GM18498 (cell line): ENCODE results near the gene FOXB2.
"Not testable (repeated sequence)": the region's sequence is repeated elsewhere in the genome, so short reads cannot be mapped to it uniquely, and the experiment has no call there.

Experiments
- ATAC-seq: cut with Tn5 transposase; IDR thresholded peaks from one replicate; pipeline ENCODE4 v1.9.1; 2021; ENCODE audit warnings: mild to moderate bottlenecking, moderate library complexity; ENCODE audit not compliant: unreplicated experiment

FOXB2 gene

GRCh38 chr9:77019236-77019925 lies at the start of gene FOXB2:
FOXB2 (plus strand) TSS chr9:77019655; CDS start chr9:77019655, 0 bp downstream.
- no peak for ATAC-seq

GRCh38 chr9:76969716-76970115 lies 49.7 kb upstream of the FOXB2 start:
- ATAC-seq = no peak

- not testable (repeated sequence) for ATAC-seq
Observed at GRCh38 chr9:76978831-76979230, 40.6 kb upstream of the FOXB2 start.

GRCh38 chr9:76980566-76980965 lies 38.9 kb upstream of the FOXB2 start:
- ATAC-seq = no peak

- no peak for ATAC-seq
Observed at GRCh38 chr9:76984486-76984885, 35.0 kb upstream of the FOXB2 start.

- ATAC-seq = no peak
Observed at GRCh38 chr9:76985581-76985980, 33.9 kb upstream of the FOXB2 start.

GRCh38 chr9:76987594-76988200 lies 31.8 kb upstream of the FOXB2 start:
- ATAC-seq = peak; percentile 55

- no peak for ATAC-seq
Observed at GRCh38 chr9:76988941-76989340, 30.5 kb upstream of the FOXB2 start.

GRCh38 chr9:76989501-76989900 lies 30.0 kb upstream of the FOXB2 start:
- ATAC-seq = no peak

GRCh38 chr9:76996700-76997099 lies 22.8 kb upstream of the FOXB2 start:
- peak; percentile 53 for ATAC-seq

- no peak for ATAC-seq
Observed at GRCh38 chr9:76999261-76999660, 20.2 kb upstream of the FOXB2 start.

GRCh38 chr9:77000330-77000729 lies 19.1 kb upstream of the FOXB2 start:
- no peak for ATAC-seq

- no peak for ATAC-seq
Observed at GRCh38 chr9:77003366-77003765, 16.1 kb upstream of the FOXB2 start.

- no peak for ATAC-seq
Observed at GRCh38 chr9:77005216-77005615, 14.2 kb upstream of the FOXB2 start.

- ATAC-seq = no peak
Observed at GRCh38 chr9:77010527-77010926, 8.9 kb upstream of the FOXB2 start.

- ATAC-seq = peak; percentile 81
Observed at GRCh38 chr9:77011973-77012821, 7.3 kb upstream of the FOXB2 start.

GRCh38 chr9:77013206-77013931 lies 6.1 kb upstream of the FOXB2 start:
- no peak for ATAC-seq

- no peak for ATAC-seq
Observed at GRCh38 chr9:77013932-77014596, 5.4 kb upstream of the FOXB2 start.

GRCh38 chr9:77014597-77015263 lies 4.7 kb upstream of the FOXB2 start:
- no peak for ATAC-seq
